Vagina (tissue), 2 donors: ENCODE data around the gene CHMP6. TPM values are rescaled to one million over a fixed set of nuclear protein-coding genes. Genes with fewer than 3 reads are reported as not detected.
A peak's percentile ranks its signal among the peaks of the same experiment; 100 is the strongest.

Experiments
- DNase-seq, 2 donors: peaks; one replicate each; pipeline ENCODE4 v3.0.0-alpha.2; 2017; ENCODE audit errors: extremely low spot score in 2 of 2
- H3K27ac ChIP-seq: fragments of 200-600 bp; sonication (generic); one replicate; pipeline ENCODE4 v1.5.1; 2019
- H3K27me3 ChIP-seq: fragments of 200-600 bp; sonication (generic); one replicate; pipeline ENCODE4 v1.5.1; 2019
- H3K36me3 ChIP-seq, 2 donors: fragments of 200-600 bp; sonication (generic); one replicate each; pipeline ENCODE4 v1.5.1; 2017 to 2019
- H3K4me1 ChIP-seq: fragments of 200-600 bp; sonication (generic); one replicate; pipeline ENCODE4 v1.5.1; 2019
- H3K4me3 ChIP-seq, 2 donors: fragments of 200-600 bp; sonication (generic); 1 replicate in 1 of 2; 2 replicates in 1 of 2; pipeline ENCODE4 v1.5.1; 2016 to 2019
- H3K9me3 ChIP-seq: fragments of 200-600 bp; sonication (generic); one replicate; pipeline ENCODE4 v1.5.1; 2019
- CTCF ChIP-seq, 3 experiments: fragments of 450-650 bp in 2 of 3; fragments of 200-600 bp in 1 of 3; sonication (generic) in 1 of 3; IDR thresholded peaks; one replicate each; pipeline ENCODE4 v1.5.1; 2017 to 2019; ENCODE audit warnings: antibody characterized with exemption in 3 of 3, mild to moderate bottlenecking in 2 of 3, moderate library complexity in 2 of 3
- POLR2A ChIP-seq, 2 donors: fragments of 450-650 bp; IDR thresholded peaks; one replicate each; pipeline ENCODE4 v1.6.1; 2017; ENCODE audit warnings: antibody characterized with exemption in 2 of 2, mild to moderate bottlenecking in 2 of 2, moderate library complexity in 2 of 2
- POLR2AphosphoS5 ChIP-seq, 2 donors: sonication (generic); formaldehyde crosslinking; IDR thresholded peaks; one replicate each; pipeline ENCODE4 v1.9.0; 2017; ENCODE audit warnings: antibody characterized with exemption in 2 of 2, mild to moderate bottlenecking in 2 of 2, low read depth in 1 of 2; ENCODE audit not compliant: insufficient read depth in 1 of 2
- intact Hi-C: fragments of 100-400 bp; cut with DNase I; formaldehyde crosslinking; loops from one replicate; pipeline ENCODE4 v1.15.1; 2023
- total RNA-seq: library from RNA; depleted of rRNA; stranded (reverse); fragments of >200 nt; gene quantifications from one replicate; pipeline ENCODE4 v1.2.3, GENCODE V29; 2016

The CHMP6 gene
- total RNA-seq, 1 donor from 2014 or later = 31.7 TPM

- Histone ChIP-seq H3K27me3 (no peaks in the 10 kb centered on the region), H3K4me3 (peak overlapping the region; percentile 86 to 88), H3K36me3 (peaks cover 0 to 12% of the 10 kb centered on the region in 2 donors), H3K27ac (peak overlapping the region; percentile 81), H3K9me3 (no peaks in the 10 kb centered on the region), H3K4me1 (peaks cover 30% of the 10 kb centered on the region)
- no peak for TF ChIP-seq POLR2AphosphoS5 (IDR thresholded peaks at IDR 0.05; ENCODE audit: insufficient read depth in 1 of 2, low read depth in 1 of 2)
- TF ChIP-seq CTCF (IDR thresholded peaks at IDR 0.05) = no peak
- TF ChIP-seq POLR2A (IDR thresholded peaks at IDR 0.05) = no peak
- no peak for DNase-seq
- intact Hi-C loops = loop anchor here (2.0 kb wide), 1 partner anchor 110 kb away; no protein-coding TSS in a partner anchor
These were observed 558 bp upstream of the CHMP6 start for GRCh38 chr17:80990921-80991644.

GRCh38 chr17:80992077-80992947, 671 bp downstream of the CHMP6 start:
- intact Hi-C loops = no loop called here
- H3K4me1 ChIP-seq = peaks cover 30% of the 10 kb centered on the region
- H3K9me3 ChIP-seq = no peaks in the 10 kb centered on the region
- peaks cover 0 to 22% of the 10 kb centered on the region in 2 donors for H3K36me3 ChIP-seq
- H3K27ac ChIP-seq = peak overlapping the region; percentile 81
- peak overlapping the region; percentile 86 to 88 for H3K4me3 ChIP-seq
- H3K27me3 ChIP-seq = no peaks in the 10 kb centered on the region
- no peak for DNase-seq
- TF ChIP-seq CTCF (IDR thresholded peaks at IDR 0.05) = no peak
- no peak for TF ChIP-seq POLR2A (IDR thresholded peaks at IDR 0.05)
- TF ChIP-seq POLR2AphosphoS5 (IDR thresholded peaks at IDR 0.05; ENCODE audit: insufficient read depth in 1 of 2, low read depth in 1 of 2) = no peak

GRCh38 chr17:80992948-80993624, 1.4 kb downstream of the CHMP6 start:
- intact Hi-C loops = no loop called here
- Histone ChIP-seq H3K27ac (no peak overlapping the region), H3K4me1 (peaks cover 30% of the 10 kb centered on the region), H3K36me3 (peaks cover 0 to 29% of the 10 kb centered on the region in 2 donors), H3K27me3 (no peaks in the 10 kb centered on the region), H3K4me3 (peak overlapping the region; percentile 86 to 88), H3K9me3 (no peaks in the 10 kb centered on the region)
- no peak for DNase-seq
- TF ChIP-seq CTCF (IDR thresholded peaks at IDR 0.05) = no peak

GRCh38 chr17:80995131-80995530, 3.5 kb downstream of the CHMP6 start:
- Histone ChIP-seq H3K9me3 (no peaks in the 10 kb centered on the region), H3K27me3 (no peaks in the 10 kb centered on the region), H3K4me3 (no peak overlapping the region), H3K4me1 (peaks cover 22% of the 10 kb centered on the region), H3K36me3 (peaks cover 0 to 49% of the 10 kb centered on the region in 2 donors), H3K27ac (no peak overlapping the region)
- intact Hi-C loops = no loop called here
- no peak for DNase-seq
- TF ChIP-seq POLR2AphosphoS5 (IDR thresholded peaks at IDR 0.05; ENCODE audit: insufficient read depth in 1 of 2, low read depth in 1 of 2) = no peak
- no peak for TF ChIP-seq POLR2A (IDR thresholded peaks at IDR 0.05)
- no peak for TF ChIP-seq CTCF (IDR thresholded peaks at IDR 0.05)
